Left renal cortex interstitium (tissue), 4 donors: ENCODE measurements around the gene XIRP1. TPM values are rescaled to one million over a fixed set of nuclear protein-coding genes. Genes with fewer than 3 reads are reported as not detected.
"Not testable (repeated sequence)": the region's sequence is repeated elsewhere in the genome, so short reads cannot be mapped to it uniquely, and the experiment has no call there.

Experiments used
- DNase-seq, 4 donors: peaks; one replicate each; pipeline ENCODE4 v3.0.0-alpha.2; 2013; ENCODE audit warnings: low read depth in 4 of 4, low spot score in 2 of 4, missing footprints in 1 of 4
- polyA plus RNA-seq, 4 donors: library from polyadenylated mRNA; unstranded; fragments of 120-200 nt; gene quantifications; one replicate each; pipeline ENCODE4 v1.2.1, GENCODE V29; 2013; ENCODE audit not compliant: insufficient read length in 4 of 4

Gene XIRP1
- polyA plus RNA-seq, 4 donors, result 0.04 to 0.34 (median 0.09) TPM

DNA sequence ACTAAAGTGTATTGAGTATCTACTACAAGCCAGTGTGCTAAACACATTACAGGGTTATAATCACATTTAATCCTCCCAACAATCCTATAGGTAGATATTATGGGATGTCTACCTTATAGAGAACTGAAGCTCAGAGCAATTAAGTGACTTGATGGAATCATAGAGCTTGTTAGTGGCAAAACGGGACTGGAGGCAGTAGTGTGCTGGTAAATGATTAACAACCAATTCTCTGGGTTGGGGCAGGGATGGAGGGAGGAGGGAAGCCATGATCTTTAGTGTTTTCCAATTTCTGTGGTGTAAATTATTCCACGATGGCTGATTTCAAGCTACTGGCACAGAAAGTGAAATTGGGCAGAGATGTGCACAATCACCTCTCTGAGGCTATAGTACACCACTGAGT lies 20.5 kb downstream of the XIRP1 start:
- DNase-seq, result no peak

DNA sequence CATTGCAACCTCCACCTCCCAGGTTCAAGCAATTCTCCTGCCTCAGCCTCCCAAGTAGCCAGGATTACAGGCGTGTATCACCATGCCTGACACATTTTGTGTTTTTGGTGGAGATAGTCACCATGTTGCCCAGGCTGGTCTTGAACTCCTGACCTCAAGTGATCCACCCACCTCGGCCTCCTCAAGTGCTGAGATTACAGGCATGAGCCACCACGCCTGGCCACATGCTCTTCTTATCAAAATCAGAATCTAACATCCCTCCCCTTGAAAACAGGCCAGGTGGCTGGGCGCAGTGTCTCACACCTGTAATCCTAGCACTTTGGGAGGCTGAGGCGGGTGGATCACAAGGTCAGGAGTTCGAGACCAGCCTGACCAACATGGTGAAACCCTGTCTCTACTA lies 21.5 kb downstream of the XIRP1 start:
- not testable (repeated sequence) for DNase-seq

DNA sequence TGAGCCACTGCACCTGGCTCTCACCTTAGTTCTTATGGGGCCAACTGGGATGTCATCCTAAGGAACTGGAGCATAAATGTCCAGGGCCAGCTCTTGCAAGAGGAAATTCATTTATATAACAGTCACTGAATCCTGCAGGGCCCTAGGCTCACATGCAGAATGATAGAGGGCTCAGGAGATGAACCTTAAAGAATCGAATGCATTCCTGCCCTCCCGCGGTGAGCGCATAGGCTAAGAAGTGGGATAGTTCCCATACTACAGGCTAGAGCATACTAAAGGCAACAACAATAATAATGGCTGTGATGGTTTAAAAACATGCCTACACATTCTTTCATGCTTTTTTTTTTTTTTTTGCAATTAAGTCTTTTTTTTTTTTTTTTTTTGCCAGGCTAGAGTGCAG lies 21.9 kb downstream of the XIRP1 start:
- DNase-seq, result no peak

DNA sequence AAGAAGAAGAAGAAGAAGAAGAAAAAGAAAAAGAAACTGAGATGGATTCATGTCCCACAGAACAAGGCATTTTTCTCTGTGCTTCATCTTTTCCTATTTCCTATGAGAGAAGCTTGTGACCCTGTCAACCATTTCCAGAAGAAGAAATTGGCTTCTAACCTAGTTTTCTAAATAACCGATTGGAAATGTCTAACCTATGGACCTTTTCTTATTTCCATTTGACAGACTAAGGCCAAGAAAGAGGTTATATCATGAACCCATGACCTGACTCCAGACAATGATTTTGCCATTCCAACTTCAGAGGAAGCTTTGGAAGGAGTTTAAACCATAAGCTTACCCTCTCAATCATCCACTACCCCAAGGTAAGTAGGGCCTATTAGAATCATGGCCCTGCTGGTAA lies 22.7 kb downstream of the XIRP1 start:
- no peak for DNase-seq

DNA sequence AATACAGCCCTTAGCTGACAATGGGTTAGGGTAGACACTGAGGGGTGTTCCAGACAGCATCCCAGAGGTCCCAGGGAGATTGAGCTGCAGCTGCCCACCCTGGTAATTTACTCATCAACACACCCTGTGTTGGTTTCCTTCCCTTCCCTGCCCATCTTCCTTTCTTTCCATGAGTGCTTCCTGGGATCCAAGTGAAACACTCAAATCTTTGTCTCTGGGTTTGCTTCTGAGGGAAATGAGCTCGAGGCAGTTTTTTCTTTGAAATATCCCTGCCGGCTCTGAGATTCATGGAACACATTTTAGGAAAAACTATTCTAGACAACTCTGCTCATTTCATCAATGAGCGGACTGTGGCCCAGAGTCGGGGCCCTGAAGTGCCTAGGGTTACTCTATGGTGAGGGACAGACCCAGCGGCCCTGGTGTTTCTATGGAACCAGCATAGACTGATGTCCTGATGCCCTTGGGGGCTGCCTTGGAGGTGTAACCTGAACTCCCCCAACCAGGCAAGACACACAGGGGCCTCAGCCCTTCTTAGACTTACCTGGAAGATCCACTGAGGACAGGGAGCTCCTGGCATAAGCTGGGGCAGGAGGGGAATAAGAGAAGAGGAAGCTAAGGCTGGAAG lies 24.1 kb downstream of the XIRP1 start:
- no peak for DNase-seq

DNA sequence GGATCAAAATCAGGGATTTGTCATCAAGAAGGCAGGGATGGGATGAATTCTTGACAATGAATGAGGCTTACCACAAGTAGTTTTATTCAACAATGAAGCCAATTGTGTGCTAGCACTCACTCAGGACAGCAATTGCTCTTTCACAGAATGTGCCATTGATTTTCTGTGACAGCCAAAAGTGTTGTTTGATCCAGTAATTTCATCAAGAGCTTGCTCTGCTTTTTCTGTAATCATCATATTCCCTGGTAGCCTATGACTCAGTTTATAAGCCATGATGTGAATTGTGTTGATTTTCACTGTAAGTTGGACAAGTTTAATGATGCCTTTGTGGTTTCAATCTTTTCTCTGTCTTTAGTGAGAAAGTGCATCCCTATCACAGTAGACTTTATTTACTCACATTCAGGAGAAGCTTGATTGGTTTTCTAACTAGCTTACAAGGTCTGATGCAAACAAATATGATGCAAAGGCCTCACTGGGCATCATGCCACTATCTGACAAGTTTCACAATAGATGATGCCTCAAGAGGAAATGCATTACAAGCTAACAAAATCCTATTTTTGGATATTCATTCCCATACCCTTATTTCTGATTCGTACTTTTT lies 25.4 kb downstream of the XIRP1 start:
- no peak for DNase-seq

DNA sequence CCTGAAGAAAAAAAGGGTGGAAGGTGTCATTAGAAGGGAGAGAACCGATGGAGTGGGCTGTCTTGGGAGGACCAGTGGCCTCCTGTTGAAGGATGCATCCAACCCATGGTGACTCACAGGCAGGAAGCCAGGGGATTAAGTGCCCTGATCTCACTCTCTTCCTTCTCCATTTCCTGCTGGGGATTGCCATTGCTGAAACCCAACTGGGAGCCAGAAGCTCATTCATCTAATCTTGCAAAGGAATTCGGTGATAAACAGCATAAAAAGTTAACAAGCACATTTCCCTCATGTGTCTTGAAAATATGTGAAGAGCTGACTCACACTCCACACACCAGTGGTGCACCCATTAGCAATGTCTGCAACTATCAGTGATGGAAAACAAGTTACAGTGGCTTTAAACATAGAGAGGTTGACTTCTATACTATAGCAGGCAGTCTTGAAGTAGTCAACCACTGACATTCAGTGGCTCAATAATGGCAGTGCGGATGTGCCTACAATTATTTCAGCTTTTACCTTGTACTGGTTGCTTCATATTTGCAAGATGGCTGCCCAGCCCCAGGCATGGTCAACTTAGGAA lies 26.2 kb downstream of the XIRP1 start:
- no peak for DNase-seq

DNA sequence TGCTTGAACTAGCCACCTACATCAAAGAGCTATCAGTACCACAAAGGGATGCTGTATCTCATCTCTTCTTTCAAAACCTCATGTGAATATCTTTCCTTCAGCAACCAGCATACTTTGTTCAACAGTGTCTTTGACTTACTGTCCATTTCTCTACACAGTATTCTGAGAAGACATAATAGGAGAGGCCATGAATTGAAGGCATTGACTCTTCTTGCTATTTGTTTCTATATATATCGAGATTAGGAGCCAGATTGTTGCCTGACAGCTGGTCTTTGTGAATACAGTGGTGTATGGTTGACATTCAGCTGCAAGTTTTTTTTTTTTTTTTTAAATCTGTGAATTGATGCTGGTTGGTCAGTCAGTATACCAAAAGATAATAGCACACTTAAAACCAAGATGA lies 26.9 kb downstream of the XIRP1 start:
- DNase-seq, result no peak

DNA sequence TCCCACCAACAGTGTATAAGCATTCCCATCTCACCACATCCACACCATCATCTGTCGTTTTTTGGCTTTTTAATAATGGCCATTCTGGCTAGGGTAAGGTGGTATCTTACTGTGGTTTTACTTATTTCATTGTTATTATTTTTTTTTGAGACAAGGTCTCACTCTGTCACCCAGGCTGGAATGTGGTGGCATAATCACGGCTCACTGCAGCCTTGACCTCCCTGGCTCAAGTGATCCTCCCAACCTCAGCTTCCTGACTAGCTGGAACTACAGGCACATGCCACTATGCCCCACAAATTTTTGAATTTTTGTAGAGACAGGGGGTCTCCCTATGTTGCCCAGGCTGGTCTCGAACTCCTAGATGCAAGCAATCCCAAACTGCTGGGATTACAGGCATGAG lies 28.0 kb downstream of the XIRP1 start:
- no peak for DNase-seq

DNA sequence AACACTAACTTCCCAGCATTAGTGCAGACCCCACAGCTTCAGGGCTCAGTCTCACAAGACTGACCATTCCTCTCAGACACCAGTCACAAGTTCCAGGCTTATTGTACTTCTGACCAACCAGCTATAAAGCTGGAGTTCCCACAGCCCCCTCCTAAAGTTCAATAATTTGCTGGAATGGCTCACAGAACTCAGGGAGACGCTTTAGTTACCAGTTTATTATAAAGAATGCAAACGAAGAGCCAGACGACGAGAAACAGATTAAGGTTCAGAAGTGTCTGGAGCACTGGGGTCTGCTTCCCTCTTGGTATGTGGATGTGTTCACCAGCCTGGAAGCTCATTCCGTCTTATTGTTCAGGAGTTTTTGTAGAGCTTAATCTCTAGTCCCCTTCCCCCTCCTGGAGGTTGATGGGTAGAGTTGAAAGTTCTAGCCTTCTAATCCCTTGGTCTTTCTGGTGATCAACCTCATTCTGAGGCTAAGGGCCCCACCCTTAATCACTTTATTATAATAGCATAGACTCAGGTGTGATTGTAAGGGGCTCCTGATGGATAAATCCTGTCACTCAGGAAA lies 34.2 kb downstream of the XIRP1 start:
- no peak for DNase-seq

DNA sequence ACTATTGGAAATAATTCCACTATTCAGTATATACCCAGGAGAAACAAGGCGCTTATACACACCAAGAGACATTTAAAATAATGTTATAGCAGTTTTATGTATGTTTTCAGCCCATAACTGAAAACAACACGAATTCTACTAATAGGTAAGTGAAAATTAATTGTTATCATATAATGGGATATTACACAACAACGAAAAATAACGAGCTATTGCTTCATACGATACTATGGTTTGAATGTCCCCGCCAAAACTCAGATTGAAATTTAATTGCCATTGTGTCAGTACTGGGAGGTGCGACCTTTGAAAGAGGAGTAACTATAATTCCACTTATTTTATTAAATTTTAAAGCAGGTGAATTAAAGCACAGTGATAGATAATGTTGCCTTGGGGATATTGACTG lies 35.0 kb downstream of the XIRP1 start:
- no peak for DNase-seq

DNA sequence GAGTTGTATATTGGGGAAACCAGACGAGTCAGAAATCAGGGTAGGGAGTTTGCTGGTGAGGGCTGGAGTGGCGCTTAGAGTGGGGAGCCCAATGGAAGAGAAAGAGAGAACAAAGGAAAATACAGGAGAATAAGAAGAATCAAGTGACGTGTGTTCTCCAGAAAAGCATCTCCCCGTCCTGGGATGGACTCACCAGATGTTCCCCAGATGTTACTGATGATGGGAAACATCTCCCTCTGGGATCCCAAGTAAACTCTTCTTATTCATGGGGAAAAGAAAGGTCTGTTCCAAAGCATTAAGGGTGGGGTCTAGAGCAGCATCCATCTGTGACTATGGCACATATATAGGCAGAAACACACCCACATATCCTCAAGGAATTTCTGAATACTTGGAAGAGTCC lies 36.0 kb downstream of the XIRP1 start:
- DNase-seq, result no peak

DNA sequence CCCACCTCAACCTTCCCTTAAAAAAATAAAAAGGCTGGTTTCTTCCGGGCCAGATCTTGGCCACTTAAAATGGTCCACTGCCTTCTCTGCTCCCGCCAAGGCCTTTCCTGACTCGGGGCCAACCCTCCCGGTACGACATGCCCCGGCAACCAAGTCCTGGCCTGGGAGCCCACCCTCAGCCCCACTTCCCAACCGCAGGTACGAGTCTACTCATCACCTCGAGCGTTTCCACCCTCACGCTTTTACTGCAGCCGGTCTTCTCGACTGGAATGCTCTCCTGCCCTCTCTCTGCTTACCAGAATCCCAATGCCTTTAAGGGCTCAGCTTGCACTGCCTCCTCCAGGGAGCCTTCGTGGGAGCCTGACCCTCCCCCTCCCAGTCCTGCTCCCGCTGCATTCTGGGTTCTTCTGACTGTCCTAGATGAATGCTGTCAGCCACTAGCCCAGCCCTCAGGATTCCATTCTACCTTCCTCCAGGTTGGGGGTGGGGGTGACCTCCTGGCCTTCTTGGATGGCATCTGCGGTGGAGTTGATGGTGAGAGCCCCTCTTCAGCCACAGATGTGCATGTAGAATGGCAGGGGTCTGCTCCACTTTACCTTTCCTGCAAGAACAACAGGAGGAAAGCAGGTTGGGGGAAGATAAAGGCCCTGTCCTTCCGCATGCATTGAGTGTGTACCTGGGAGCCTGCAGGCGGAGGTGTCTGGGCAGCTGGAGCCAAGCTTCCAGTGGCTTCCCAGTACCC lies 37.9 kb downstream of the XIRP1 start:
- DNase-seq, result no peak

DNA sequence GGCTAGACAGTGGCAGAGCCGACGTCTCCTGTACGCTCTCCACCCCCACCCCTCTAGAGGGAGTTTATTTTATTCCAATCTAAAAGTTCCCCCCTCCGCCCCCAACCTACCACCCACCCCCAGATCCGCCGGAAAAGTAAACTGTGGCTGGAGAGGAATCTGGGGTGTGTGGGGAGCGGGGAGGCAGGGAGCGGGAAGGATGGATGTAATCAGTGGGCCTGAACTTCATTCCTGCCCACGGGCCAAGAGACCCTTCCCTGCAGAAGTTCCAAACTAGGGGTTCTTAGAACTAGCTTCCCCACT lies 38.5 kb downstream of the XIRP1 start:
- DNase-seq, result no peak

DNA sequence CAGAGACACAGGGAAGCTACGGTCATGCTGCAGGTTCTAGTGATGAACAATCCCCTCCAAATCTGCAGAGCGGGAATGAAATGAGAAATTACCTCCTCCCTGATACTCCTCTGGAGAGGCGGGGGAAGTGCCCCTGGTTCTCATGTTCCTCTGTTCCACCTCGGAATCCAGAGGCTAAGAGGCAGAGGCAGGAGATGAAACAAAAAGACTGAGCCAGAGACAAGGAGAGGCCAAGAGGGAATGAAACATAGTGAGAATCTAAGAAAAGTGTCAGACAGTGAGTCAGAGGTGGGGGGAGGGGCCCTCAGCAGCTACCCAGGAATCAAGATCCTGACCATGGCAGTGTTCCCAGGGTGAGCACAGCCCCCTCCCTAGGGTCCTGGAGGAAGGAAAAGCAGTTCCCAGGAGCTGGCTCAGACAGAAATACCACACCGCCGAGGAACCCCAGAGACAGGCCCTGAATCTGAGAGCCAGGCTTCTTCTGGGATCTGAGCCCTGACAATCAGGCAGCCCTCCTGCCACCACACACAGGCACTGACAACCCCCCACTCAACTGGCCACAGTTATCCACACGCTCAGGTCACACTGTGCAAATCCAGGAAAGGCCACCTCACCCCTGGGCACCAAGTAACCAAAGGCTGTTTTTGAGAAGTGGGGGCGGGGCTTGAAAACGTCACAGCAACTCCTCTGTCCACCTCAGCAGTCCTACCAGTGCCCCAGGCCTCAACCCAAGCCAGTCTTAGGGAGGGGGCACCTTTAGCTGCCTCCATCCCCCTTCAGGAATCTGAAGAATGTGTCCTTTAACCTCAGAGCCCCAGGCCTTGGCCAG lies 41.4 kb downstream of the XIRP1 start:
- DNase-seq, result peak in 1 of 4 donors; percentile 37

DNA sequence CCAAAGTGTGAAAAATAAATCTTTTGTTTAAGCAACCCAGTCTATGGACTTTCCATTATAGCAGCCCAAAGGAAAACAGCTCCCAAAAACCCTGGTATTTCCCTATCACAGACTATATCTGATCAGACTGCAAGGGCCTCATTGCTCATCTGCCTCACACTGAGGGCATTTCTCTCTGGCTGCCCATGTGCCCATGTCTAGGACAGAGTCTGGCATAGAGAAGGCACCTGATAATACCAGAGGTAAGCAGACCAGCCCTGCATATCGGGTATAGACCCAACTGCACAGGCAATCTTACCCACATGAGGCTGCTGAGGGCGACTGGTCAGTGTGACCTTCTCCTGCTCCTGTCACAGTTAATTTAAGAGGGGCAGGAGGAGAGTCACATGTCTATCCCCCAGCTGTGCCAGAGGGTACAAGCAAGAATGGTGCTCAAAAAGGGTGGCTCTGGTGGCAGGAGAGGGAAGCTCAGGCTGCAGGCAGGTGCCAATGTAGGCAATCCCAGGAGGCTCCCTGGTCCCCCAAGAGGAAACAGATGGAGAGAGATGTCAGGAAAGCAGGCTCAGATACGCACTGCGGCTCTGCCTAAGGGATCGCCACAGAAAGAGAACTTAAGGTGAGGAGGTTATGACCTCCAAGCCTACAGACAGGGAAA lies 42.1 kb downstream of the XIRP1 start:
- no peak for DNase-seq

DNA sequence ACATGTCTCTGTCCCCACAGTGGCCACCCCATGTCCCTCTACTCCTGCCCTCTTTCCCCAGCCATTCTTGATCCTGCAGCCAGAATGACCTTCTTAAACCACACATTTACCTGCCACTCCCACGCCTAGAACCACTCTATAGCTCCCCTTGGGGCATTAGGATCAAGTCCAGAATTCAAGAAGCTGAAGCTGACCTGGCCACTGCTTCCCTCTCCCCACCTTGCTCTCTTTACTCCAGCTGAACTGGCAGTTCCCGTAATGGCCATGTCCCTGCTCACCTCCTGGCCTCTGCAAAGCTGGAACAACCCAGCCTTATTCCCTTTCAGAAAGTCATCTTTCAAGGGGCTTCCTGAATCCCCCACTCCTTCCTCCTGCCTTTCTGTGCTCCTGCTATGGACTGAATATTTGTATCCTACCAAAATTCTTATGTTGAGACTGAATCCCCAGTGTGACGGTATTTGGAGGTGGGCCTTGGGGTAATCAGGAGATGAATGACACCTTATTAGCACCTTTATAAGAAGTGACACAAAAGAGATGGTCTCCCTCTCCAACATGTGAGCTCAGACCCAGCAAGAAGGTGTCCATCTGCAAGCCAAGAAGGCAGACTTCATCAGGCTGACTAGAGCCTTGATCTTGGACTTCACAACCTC lies 42.8 kb downstream of the XIRP1 start:
- no peak for DNase-seq

DNA sequence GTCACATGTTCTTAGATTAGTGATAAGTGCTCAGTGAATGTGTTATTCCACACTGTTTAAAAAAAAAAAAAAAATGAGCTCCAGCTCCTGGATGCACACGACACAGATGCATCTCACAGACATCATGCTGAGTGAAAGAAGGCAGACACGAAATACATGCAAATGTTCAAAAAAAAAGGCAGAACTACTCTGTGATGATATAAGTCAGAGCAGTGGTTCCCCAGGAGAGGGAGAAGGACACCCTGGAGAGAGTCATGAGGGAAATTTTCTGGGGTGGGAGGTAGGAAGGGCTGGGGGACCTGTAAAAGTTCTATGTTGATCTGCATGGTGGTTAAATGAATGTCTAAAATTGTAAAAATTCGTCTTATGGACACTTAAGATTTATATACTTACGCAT lies 43.3 kb downstream of the XIRP1 start:
- DNase-seq, result no peak

DNA sequence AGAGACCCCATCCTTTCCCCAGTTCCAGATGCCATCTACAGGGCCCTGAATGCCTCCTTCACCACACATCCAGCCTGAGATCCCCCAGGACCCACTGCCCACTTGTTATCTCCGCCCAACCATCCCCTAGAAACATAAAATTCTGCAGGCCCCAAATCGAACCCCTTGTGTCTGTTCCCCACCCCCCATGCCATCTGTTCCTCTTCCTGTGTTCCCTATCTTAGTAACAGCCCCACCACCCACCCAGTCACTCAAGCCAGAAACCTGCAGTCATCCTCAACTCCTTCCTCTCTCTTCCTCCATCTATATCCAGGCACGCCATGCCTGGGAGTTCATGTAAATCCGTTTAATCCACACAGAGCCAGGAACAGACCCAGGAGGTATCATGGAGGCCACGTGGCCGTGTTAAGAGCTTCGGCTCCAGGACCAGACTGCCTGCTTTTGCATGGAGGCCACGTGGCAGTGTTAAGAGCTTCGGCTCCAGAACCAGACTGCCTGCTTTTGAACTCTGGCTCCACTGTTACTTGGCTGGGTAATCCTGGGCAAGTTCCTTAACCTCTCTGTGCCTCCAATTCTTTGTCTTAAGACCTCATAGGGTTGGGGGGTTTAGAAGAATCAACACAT lies 43.8 kb downstream of the XIRP1 start:
- no peak for DNase-seq
